Activated T-cell treated with anti-CD3 and anti-CD28 coated beads for 4 hours (primary cell): ENCODE data around the gene CHRNB1.
"Not testable (repeated sequence)": the region's sequence is repeated elsewhere in the genome, so short reads cannot be mapped to it uniquely, and the experiment has no call there.

Source experiments
- DNase-seq: peaks from one replicate; pipeline ENCODE4 v3.0.0-alpha.2; 2020

Gene CHRNB1

DNA sequence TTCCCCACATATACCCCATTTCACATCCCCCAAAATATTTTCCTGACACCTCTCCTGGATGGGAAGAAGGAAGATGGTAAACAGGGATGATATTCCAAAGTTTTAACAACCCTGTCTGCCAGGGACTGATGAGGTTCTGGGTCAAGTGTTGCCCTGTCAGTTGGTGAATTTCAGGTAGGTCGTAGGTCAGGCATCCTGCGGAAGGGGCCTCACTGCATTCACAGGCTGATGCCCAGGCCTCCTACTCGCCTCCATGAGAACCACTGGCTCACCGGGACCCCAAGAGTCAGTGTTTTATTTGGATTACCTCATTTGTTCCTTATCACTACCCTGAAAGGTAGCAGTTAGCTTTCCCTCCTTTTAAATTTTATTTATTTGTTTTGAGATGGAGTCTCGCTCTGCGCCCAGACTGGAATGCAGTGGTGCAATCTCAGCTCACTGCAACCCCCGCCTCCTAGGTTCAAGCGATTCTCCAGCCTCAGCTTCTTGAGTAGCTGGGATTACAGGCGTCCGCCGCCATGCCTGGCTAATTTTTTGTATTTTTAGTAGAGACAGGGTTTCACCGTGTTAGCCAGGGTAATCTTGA is 24.0 kb downstream of the CHRNB1 start:
- no peak for DNase-seq

DNA sequence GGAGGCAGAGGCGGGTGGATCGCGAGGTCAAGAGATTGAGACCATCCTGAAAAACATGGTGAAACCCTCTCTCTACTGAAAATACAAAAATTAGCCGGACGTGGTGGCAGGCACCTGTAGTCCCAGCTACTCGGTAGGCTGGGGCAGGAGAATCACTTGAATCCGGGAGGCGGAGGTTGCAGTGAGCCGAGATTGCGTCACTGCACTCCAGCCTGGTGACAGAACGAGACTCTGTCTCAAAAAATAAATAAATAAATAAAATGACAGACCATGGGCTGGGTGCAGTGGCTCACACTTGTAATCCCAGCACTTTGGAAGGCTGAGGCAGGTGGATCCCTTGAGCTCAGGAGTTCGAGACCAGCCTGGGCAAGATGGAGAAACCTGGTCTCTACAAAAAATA is 25.0 kb downstream of the CHRNB1 start:
- not testable (repeated sequence) for DNase-seq

DNA sequence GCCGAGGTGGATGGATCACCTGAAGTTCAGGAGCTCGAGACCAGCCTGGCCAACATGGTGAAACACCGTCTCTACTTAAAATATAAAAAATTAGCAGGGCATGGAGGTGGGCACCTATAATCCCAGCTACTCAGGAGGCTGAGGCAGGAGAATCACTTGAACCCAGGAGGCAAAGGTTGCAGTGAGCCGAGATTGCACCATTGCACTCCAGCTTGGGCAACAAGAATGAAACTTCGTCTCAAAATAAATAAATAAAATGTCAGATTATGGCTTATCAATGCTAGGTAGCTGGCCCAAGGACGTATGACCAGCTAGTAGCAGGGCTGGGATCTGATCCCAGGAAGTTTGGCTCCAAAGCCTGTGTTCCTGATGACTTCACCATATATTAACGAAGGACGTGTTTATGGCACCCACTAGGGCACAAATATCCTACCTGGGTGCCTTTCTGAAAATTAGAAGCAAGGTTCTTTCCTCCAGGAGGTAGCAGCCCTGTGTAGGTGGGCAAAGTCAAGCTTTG is 25.7 kb downstream of the CHRNB1 start:
- DNase-seq, result not testable (repeated sequence)

DNA sequence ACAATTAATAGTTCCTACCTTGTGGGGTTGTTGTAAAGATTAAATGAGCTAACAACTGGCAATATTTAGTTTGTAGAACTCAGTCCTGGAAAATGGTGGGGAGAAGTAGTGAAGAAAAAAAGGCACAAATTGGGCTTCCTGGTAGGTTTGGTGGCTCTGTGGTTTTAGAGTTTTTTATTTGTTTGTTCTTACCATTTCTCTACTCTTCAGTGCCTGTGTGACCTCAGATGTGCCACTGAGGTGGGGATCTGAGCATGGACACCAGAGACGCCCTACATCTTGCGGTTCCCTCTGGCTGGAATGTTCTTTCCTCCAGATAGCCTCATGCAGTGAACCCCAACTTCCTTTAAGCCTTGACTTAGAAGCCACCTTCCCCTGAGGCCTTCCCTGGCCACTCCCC is 26.9 kb downstream of the CHRNB1 start:
- no peak for DNase-seq

DNA sequence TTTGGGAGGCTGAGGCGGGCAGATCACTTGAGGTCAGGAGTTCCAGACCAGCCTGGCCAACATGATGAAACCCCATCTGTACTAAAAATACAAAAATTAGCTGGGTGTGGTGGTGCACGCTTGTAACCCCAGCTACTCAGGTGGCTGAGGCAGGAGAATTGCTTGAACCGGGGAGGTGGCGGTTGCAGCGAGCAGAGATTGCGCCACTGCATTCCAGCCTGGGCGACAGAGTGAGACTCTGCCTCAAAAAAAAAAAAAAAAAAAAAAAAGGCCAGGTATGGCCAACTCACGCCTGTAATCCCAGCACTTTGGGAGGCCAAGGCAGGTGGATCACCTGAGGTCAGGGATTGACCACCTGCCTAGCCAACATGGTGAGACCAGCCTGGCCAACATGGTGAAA is 29.9 kb downstream of the CHRNB1 start:
- DNase-seq, result not testable (repeated sequence)

DNA sequence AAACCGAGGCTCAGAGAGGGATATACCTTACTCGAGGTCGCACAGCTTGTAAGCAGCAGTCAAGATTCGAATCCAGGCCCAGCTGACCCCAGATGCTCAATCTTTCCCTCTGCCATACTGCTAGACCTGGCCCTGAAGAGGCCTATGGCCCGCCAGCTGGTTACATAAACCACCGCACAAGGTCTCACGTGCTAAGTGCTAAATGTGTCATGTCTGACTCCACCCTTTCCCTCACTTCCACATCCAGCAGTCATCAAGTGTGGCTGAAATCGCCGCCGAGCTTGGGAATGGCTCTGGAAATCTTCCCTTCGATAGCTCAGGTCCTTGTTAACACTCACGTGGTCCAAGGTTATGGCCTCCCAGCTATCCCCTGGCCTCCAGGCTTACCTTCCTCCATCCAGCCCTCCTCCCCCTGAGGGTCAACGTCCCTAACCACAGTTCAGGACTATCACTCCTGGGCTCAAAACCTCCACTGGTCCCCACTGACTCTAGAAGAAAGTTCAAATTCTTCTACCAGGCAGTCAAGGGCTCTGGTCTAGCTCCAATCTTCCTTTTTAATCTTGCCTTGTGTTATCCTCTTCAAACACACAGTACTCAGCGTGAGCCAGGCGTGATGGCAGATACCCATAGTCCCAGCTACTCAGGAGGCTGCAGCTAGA is 31.0 kb downstream of the CHRNB1 start:
- no peak for DNase-seq

DNA sequence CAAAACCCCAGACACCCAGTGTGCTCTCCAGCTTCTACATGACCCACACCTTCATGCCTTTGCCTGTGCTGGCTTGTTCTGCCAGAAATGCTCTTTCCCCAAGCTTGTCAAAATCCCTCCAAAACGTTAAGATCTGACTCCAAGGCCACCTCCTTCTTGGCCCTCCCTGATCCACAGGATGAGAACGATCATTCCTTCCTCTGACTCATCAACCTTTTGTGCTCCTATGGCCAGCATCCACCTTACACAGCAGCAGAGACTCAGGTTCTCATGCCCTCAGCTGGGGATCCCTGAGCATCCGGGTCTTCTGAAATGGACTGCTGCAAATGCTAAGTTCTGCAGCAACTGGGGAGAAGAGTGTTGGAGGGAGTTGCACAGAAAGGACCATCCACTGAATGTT is 31.6 kb downstream of the CHRNB1 start:
- no peak for DNase-seq

DNA sequence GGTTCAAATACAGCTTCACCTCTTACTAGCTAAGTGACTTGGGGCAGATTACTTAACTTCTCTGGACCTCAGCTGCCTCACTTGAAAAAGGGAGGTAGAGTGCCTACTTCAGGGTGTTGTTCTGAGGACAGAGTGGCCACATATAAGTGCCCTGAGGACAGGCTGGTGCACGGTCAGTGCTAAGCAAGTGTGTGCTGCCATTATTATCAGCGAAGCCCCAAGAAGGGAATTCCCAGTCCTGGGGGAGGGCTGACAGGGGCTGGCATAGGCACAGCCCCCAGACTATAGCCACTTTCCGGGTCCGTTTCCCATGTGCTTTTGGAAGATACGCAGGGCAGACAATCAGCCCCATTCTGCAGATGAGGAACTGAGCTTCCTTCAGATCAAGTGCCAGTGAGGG is 32.1 kb downstream of the CHRNB1 start:
- DNase-seq, result no peak

DNA sequence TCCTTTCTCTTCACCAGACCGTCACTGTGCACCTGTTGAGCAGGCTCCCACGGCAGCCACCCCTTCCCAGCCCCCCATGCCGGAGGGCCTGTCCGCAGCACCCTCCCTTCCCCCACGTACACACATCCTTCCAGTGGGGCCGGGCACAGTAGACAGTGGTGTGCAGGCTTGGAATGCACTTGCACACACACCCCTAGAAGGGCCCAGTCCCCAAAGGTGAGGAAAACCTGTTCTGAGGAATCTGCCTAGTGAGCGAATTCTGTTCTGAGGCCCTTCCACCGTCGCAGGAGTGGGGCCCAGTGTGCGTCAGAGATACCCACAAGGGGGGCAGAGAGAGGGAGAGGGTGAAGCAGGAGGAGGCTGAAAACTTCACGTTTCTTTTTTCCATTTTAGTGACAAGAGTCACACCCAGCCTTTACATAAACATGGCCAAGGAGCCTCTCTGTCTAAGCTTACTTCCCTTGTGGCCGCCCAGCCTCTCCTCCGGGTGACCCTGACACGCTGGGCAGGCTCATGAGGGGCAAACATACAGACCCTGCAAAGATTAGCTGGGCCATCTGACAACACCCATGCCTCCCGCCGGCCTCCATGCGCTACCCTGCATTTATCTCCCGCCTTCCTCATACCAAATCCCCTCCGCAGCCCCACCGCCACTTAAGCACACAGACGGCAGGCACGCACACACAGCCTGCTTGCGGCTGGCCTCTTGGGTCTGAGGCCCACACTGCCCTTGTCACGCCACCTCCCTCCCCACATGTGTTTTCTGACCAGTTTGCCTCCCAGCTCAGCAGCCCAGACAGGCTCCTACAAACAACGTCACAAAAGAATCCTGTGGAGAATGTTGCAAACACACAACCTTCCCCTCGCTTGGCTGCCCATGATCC is 32.8 kb downstream of the CHRNB1 start:
- DNase-seq, result no peak

DNA sequence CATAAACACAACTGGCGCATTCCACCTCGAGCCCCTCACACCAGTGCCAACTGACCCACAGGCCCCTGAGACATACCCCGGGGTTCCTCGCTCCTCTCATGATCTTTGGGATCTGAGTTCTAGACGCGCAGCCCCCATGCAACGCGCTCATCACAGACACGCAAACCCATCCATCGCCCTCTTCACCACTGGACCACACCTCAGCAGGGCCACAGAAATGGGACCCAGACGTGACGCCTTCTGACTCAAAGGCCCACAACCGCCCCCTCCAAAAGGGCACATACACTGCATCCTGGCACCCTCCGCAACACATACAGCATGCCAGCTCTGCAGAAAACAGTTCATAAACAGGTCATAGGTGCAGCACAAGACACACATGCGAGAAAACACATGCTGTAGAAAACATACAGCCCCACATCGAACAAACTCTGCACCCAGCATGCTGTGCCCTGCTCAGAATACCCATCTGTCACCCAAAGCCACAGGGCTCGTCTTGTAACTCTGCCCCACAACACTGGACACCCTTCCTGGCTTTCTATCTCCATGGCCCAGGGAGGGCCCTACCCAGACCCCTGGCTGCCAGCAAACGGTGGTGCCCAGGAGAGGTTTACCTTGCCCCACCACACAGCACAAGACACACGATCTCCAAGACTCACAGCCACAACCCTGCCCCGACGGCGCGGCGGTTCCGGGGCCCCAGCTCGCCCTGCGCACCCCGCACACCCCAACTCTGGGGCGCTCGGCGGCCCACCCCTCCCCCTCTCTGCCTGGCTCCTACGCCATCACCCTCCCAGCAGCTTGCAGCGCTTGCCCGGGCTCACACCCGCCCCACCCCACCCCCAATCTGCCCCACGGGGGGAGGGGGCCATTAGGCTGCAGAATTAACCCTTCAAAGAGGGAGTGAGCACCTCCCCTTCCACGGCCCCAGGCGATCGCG is 33.7 kb downstream of the CHRNB1 start:
- peak; percentile 33 for DNase-seq

DNA sequence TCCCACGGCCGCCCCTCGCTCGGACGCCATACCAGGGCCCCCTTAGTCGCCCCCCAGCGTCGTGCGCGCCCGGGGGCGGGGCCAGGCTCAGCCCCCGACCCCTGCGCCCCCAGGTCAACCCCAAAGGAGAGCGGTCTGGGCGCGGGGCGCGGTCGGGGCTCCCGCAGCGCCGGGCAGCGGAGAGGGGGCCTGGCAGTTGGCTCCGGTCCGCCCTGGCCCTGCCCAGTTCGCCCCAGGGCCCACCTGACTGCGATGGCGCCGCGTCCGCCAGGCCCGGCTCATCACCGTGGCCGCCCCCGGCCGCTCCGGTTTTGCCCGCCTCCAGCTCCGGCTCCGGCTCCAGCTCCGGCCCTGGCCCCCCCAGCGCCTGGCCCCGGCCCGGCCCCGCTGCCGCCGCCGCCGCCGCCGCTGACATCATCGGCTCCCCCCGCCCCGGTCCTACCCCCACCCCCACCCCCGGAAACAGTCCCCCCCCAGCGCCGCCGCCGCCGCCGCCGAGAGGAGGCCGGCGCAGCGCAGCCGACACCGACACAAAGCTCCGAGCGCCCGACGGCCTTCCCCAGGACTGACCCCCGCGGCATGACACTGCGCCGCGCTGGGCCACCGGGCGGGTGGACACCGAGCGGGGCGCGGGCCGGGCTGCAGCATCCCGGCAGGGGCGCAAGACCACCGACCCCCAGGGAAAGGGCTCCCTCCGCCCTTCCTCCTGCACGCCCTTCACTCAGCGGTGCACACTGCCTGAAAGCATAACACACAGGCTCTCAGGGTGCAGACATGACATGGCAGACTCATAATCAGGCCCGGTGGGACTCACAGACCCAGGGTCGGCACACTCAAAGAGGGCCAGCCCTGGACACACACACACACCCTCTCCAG is 34.6 kb downstream of the CHRNB1 start, which contains the start of gene ZBTB4:
TSS of gene ZBTB4 (minus strand) at position 419 of the 876 bp plus-strand sequence. CDS start 12,830 bp downstream, outside the sequence.
- peak; percentile 50 for DNase-seq

DNA sequence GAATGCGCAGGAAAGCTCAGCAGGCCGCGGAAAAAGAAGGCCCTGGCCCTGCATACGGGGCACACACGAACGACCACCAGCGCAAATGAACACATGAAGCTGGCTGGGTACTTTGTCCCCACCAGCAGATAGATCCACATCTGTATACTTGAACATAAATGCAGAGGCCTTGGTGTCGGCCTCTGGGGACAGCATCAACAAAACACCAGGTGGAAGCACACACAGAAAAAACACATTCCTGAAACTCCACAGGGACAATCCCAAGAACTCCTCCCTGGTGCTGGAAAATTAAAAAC is 35.2 kb downstream of the CHRNB1 start:
- no peak for DNase-seq

DNA sequence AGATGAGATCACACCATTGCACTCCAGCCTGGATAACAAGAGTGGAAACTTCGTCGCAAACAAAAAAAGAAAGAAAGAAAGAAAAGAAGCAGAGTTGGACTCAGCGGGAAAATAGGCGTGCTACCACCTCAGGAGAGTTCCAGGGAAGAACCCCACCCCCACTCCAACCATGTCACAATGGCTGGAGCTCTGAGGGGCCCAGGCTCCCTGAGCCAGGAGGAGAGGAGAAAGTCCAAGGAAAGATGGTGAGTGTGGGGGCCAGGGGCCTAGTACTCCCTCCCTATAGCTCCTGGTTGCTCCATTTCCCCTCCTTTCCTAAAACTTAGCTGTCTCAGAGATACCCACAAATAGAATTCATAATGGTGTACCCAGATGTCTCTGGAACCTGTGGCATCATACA is 36.4 kb downstream of the CHRNB1 start, which contains the start of gene SLC35G6:
TSS of gene SLC35G6 (plus strand) at position 172 of the 400 bp plus-strand sequence. CDS start at position 243, 71 bp downstream.
- not testable (repeated sequence) for DNase-seq

DNA sequence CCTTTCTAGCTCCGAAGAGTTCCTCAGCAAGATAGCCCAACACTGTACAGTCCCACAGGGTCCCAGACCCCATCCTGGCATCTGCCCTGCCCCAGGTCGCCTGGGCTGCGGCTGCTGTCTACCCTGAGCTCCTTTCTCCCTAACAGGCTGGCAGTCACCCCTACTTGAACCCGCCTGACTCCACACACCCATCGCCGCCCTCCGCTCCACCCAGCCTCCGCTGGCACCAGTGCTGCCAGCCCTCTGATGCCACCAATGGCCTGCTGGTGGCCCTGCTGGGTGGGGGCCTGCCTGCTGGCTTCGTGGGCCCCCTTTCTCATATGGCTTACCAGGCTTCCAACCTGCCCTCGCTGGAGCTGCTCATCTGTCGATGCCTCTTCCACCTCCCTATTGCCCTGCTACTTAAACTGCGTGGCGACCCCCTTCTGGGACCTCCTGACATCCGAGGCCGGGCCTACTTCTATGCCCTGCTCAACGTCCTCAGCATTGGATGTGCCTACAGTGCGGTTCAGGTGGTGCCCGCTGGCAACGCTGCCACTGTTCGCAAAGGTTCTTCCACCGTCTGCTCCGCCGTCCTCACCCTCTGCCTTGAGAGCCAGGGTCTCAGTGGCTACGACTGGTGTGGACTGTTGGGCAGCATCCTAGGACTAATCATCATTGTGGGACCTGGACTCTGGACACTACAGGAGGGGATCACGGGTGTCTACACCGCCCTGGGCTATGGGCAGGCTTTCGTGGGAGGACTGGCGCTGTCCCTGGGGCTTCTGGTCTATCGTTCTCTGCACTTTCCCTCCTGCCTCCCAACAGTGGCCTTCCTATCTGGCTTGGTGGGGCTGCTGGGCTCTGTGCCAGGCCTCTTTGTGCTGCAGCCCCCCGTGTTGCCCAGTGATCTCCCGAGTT is 37.2 kb downstream of the CHRNB1 start:
- not testable (repeated sequence) for DNase-seq

DNA sequence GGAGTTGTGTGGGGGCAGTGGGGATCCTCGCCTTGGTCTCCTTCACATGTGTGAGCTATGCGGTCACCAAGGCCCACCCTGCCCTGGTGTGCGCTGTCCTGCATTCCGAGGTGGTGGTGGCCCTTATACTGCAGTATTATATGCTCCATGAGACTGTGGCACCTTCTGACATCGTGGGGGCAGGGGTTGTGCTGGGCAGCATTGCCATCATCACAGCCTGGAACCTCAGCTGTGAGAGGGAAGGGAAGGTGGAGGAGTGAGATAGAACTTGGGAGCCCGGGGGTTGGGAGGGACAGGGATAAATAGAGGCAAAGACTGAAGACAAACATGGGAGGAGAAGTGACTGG is 37.9 kb downstream of the CHRNB1 start:
- DNase-seq, result not testable (repeated sequence)

DNA sequence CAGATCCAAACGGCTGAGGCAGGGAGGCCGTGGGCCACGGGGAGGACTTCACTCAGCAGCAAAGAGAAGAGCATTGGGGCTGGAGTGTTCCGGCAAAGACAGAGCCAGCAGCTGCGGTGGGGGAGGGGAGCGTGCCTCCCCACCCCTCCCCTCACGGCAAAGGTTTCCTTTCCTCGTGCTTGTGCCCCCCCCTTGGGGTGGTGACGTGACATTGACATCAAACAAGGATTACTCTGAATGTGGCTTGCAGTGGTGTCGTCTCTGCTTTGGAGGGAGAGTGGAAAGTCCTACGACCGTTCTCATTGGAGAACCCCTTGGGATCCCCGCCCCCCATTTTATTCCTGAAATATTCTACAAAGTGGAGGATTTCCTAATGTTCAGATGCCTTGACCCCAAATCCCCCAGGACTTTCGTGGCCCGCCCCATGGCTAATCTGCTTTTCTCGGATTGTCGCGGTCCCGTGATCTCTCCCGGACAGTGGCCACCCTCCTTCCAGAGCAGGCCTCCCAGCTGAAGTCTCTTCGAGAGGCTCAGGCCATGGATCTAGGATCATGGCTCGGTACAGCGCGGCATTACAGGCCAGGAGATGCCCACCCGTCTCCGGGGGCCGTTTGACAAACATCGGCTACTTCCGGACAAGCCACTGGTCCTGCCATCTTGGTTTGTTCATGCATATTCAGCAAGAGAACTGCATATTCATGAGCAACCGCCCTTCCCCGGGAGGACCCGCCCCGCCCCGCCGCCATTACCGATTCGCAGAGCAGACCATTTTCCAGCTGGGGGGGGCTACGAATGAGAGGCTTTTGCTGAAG is 38.6 kb downstream of the CHRNB1 start:
- peak; percentile 92 for DNase-seq

DNA sequence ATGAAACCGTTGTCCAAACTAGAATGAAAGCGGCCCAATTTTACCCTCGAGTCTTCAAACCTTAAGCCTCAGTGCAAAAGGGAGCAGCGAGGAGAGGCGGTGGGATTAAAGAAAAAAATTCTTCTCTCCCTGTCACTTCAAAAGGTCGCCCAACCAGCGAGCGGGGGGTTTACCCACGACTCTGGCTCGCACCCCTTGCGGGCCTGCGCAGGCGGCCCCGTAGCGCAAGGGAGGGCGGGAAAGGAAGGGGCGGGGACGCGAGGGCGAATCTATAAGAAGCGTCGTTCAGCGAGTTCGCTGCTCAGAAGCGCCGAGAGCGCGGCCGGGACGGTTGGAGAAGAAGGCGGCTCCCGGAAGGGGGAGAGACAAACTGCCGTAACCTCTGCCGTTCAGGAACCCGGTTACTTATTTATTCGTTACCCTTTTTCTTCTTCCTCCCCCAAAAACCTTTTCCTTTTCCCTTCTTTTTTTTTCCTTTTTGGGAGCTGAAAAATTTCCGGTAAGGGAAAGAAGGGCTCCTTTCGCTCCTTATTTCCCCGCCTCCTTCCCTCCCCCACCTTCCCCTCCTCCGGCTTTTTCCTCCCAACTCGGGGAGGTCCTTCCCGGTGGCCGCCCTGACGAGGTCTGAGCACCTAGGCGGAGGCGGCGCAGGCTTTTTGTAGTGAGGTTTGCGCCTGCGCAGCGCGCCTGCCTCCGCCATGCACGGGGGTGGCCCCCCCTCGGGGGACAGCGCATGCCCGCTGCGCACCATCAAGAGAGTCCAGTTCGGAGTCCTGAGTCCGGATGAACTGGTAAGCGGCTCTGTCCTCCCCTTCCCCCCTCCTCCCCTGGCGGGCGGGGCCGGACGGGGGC is 39.4 kb downstream of the CHRNB1 start, which contains the start of gene POLR2A:
TSS of gene POLR2A (plus strand) at position 300 of the 852 bp plus-strand sequence.
- DNase-seq, result peak; percentile 98

DNA sequence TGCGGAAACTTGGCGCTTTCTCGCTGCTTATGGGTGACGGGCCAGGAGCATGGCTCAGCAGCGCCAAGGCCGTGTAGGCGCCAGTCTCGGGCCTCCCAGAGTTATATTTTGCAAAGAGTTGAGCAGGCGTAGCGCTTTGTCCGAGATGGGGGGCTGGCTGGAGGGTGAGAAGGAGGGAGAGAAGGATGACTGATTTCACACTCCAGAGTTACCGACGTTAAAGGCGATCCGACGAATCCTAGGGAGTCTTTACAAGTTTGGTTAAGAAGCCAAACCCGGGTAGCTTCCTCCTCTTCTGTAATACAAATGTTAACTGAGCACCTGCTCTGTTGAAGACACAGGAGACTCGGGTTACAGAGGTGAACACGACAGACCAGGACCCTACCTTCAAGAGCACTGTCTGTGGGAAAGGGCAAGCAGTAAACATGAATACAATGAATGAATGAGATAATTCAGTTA is 40.1 kb downstream of the CHRNB1 start:
- DNase-seq, result no peak
